ENCODE measurements around the gene UQCRC1.

Gene UQCRC1

GRCh38 chr3:48617559-48617958 lies 8.1 kb upstream of the UQCRC1 start:
- H3K4me3 ChIP-seq (ENCODE audit: low read depth, low read length), result no peak overlapping the region
- no peak for DNase-seq (ENCODE audit: low read depth, low spot score)
- in situ Hi-C loops (cut with HindIII; ENCODE audit: low sequenced_read_pairs), result no loop called here
- TF ChIP-seq CTCF (IDR thresholded peaks at IDR 0.05; ENCODE audit: low read depth, low read length), result no peak

- in situ Hi-C loops (cut with HindIII; ENCODE audit: low sequenced_read_pairs), result no loop called here
- TF ChIP-seq CTCF (IDR thresholded peaks at IDR 0.05; ENCODE audit: low read depth, low read length), result no peak
- peak; percentile 39 for DNase-seq (ENCODE audit: low read depth, low spot score)
- no peak overlapping the region for H3K4me3 ChIP-seq (ENCODE audit: low read depth, low read length)
These were observed 4.6 kb upstream of the UQCRC1 start for GRCh38 chr3:48614044-48614443.

- TF ChIP-seq CTCF (IDR thresholded peaks at IDR 0.05; ENCODE audit: low read depth, low read length), result no peak
- in situ Hi-C loops (cut with HindIII; ENCODE audit: low sequenced_read_pairs), result no loop called here
- no peak for DNase-seq (ENCODE audit: low read depth, low spot score)
- no peak overlapping the region for H3K4me3 ChIP-seq (ENCODE audit: low read depth, low read length)
These were observed 2.9 kb upstream of the UQCRC1 start for GRCh38 chr3:48612309-48612708.

- DNase-seq (ENCODE audit: low read depth, low spot score), result no peak
- in situ Hi-C loops (cut with HindIII; ENCODE audit: low sequenced_read_pairs), result no loop called here
- no peak for TF ChIP-seq CTCF (IDR thresholded peaks at IDR 0.05; ENCODE audit: low read depth, low read length)
- no peak overlapping the region for H3K4me3 ChIP-seq (ENCODE audit: low read depth, low read length)
These were observed 1.9 kb downstream of the UQCRC1 start for GRCh38 chr3:48607519-48607918.

GRCh38 chr3:48601622-48601994 lies 7.8 kb downstream of the UQCRC1 start:
- no peak for DNase-seq (ENCODE audit: low read depth, low spot score)
- no peak for TF ChIP-seq CTCF (IDR thresholded peaks at IDR 0.05; ENCODE audit: low read depth, low read length)
- in situ Hi-C loops (cut with HindIII; ENCODE audit: low sequenced_read_pairs), result no loop called here
- H3K4me3 ChIP-seq (ENCODE audit: low read depth, low read length), result no peak overlapping the region

GRCh38 chr3:48600711-48601621 lies 8.5 kb downstream of the UQCRC1 start:
- DNase-seq (ENCODE audit: low read depth, low spot score), result no peak
- no peak overlapping the region for H3K4me3 ChIP-seq (ENCODE audit: low read depth, low read length)
- no peak for TF ChIP-seq CTCF (IDR thresholded peaks at IDR 0.05; ENCODE audit: low read depth, low read length)
- in situ Hi-C loops (cut with HindIII; ENCODE audit: low sequenced_read_pairs), result no loop called here
